ENCODE measurements around the gene IL17RC. TPM values are rescaled to one million over a fixed set of nuclear protein-coding genes. Genes with fewer than 3 reads are reported as not detected.

Gene IL17RC
- total and polyA plus RNA-seq, 2 donors from 2014 or later: 27.5 to 31.5 TPM

DNA sequence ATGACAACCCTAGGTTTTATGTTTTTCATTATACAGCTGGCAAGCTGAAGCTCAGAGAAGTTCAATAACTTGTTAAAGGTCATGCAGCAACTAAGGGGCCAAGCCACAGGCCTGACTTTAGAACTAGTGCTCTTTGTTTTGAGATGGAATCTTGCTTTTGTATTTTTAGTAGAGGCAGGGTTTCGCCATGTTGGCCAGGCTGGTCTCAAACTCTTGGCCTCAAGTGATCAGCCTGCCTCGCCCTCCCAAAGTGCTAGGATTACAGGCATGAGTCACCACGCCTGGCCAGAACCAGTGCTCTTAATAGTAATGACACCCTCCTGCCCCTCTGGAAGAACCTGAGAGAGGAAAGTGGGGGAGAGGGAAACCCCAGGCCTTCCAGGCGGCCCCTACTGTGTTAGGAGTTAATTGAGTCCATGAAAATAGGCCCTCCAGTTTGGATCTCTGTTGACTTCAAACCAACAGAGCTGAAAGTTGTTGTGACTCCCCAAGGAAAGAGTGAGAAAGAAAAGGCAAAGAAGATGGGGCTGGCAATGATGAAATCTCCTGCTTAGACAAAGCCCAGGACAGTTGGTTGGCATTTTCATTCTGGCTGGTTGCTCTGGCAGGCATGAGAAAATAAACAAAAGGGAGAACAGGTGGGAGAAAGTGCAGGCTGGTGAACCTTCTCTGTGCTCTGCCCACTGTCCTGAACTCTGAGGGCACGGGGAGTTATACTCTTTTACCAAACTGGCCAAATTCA is 38.9 kb downstream of the IL17RC start:
- no peak overlapping the region for H3K4me3 ChIP-seq (ENCODE audit: low read length in 3 of 3)
- FAIRE-seq (no peak), DNase-seq (no peak)
- H3K9me3 ChIP-seq (ENCODE audit: control insufficient read depth in 2 of 3, insufficient read depth in 1 of 3, low read length in 3 of 3): no peaks in the 10 kb centered on the region
- H3K27ac ChIP-seq (ENCODE audit: low read depth in 2 of 2, low read length in 2 of 2): no peak overlapping the region
- intact Hi-C loops (cut with DNase I): no loop called here
- peaks cover 0 to 5% (median 0%) of the 10 kb centered on the region in 3 donors for H3K4me1 ChIP-seq (ENCODE audit: control insufficient read depth in 2 of 3, insufficient read depth in 2 of 3, low read depth in 1 of 3, low read length in 3 of 3)
- no peaks in the 10 kb centered on the region for H3K27me3 ChIP-seq (ENCODE audit: control insufficient read depth, insufficient read depth, low read length)
- H3K36me3 ChIP-seq (ENCODE audit: control insufficient read depth in 2 of 3, insufficient read depth in 3 of 3, low read length in 3 of 3): peaks cover 0 to 2% (median 0%) of the 10 kb centered on the region in 3 donors
- no peak overlapping the region for H3K9ac ChIP-seq (ENCODE audit: low read length in 3 of 3)
- TF ChIP-seq, protein P1, sequence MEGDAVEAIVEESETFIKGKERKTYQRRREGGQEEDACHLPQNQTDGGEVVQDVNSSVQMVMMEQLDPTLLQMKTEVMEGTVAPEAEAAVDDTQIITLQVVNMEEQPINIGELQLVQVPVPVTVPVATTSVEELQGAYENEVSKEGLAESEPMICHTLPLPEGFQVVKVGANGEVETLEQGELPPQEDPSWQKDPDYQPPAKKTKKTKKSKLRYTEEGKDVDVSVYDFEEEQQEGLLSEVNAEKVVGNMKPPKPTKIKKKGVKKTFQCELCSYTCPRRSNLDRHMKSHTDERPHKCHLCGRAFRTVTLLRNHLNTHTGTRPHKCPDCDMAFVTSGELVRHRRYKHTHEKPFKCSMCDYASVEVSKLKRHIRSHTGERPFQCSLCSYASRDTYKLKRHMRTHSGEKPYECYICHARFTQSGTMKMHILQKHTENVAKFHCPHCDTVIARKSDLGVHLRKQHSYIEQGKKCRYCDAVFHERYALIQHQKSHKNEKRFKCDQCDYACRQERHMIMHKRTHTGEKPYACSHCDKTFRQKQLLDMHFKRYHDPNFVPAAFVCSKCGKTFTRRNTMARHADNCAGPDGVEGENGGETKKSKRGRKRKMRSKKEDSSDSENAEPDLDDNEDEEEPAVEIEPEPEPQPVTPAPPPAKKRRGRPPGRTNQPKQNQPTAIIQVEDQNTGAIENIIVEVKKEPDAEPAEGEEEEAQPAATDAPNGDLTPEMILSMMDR (IDR thresholded peaks at IDR 0.05; ENCODE audit: borderline replicate concordance, extremely low read depth, insufficient read depth): no peak

GRCh38 chr3:9957214-9957613 is 40.3 kb downstream of the IL17RC start:
- DNase-seq (no peak), FAIRE-seq (no peak)
- Histone ChIP-seq H3K27me3 (ENCODE audit: control insufficient read depth, insufficient read depth, low read length) (no peaks in the 10 kb centered on the region), H3K4me1 (ENCODE audit: control insufficient read depth in 2 of 3, insufficient read depth in 2 of 3, low read depth in 1 of 3, low read length in 3 of 3) (peaks cover 0 to 2% (median 0%) of the 10 kb centered on the region in 3 donors), H3K36me3 (ENCODE audit: control insufficient read depth in 2 of 3, insufficient read depth in 3 of 3, low read length in 3 of 3) (peaks cover 0 to 5% (median 0%) of the 10 kb centered on the region in 3 donors), H3K9ac (ENCODE audit: low read length in 3 of 3) (no peak overlapping the region), H3K9me3 (ENCODE audit: control insufficient read depth in 2 of 3, insufficient read depth in 1 of 3, low read length in 3 of 3) (no peaks in the 10 kb centered on the region), H3K4me3 (ENCODE audit: low read length in 3 of 3) (no peak overlapping the region), H3K27ac (ENCODE audit: low read depth in 2 of 2, low read length in 2 of 2) (no peak overlapping the region)
- TF ChIP-seq, protein P1 (IDR thresholded peaks at IDR 0.05; ENCODE audit: borderline replicate concordance, extremely low read depth, insufficient read depth): no peak
- intact Hi-C loops (cut with DNase I): no loop called here

- intact Hi-C loops (cut with DNase I): no loop called here
- TF ChIP-seq, protein P1 (IDR thresholded peaks at IDR 0.05; ENCODE audit: borderline replicate concordance, extremely low read depth, insufficient read depth): no peak
- no peaks in the 10 kb centered on the region for H3K4me1 ChIP-seq (ENCODE audit: control insufficient read depth in 2 of 3, insufficient read depth in 2 of 3, low read depth in 1 of 3, low read length in 3 of 3)
- peaks cover 2 to 28% (median 14%) of the 10 kb centered on the region in 3 donors for H3K36me3 ChIP-seq (ENCODE audit: control insufficient read depth in 2 of 3, insufficient read depth in 3 of 3, low read length in 3 of 3)
- H3K27ac ChIP-seq (ENCODE audit: low read depth in 2 of 2, low read length in 2 of 2): no peak overlapping the region
- H3K4me3 ChIP-seq (ENCODE audit: low read length in 3 of 3): no peak overlapping the region
- no peak overlapping the region for H3K9ac ChIP-seq (ENCODE audit: low read length in 3 of 3)
- no peak for FAIRE-seq
- H3K27me3 ChIP-seq (ENCODE audit: control insufficient read depth, insufficient read depth, low read length): no peaks in the 10 kb centered on the region
- DNase-seq: no peak
- H3K9me3 ChIP-seq (ENCODE audit: control insufficient read depth in 2 of 3, insufficient read depth in 1 of 3, low read length in 3 of 3): no peaks in the 10 kb centered on the region
These were observed 48.4 kb downstream of the IL17RC start for GRCh38 chr3:9965200-9965875.

Measured in kidney (tissue), 14 donors.